ENCODE results near the gene TMED10.

The TMED10 gene

GRCh38 chr14:75095690-75096089, 80.7 kb downstream of the TMED10 start:
- no peak overlapping the region for H3K4me2 ChIP-seq (ENCODE audit: low read length)
- H3K36me3 ChIP-seq (ENCODE audit: insufficient read depth, low read length): peaks cover 54% of the 10 kb centered on the region
- no peaks in the 10 kb centered on the region for H3K9me3 ChIP-seq (replicated peaks; ENCODE audit: low read length)
- H3K4me3 ChIP-seq (ENCODE audit: low read length): no peak overlapping the region
- no peak overlapping the region for H3K9ac ChIP-seq (ENCODE audit: low read depth, low read length)
- H3K27me3 ChIP-seq (ENCODE audit: control insufficient read depth, insufficient read depth, low read length): no peaks in the 10 kb centered on the region
- H3K4me1 ChIP-seq (ENCODE audit: control insufficient read depth, insufficient read depth, low read length): no peaks in the 10 kb centered on the region

DNA sequence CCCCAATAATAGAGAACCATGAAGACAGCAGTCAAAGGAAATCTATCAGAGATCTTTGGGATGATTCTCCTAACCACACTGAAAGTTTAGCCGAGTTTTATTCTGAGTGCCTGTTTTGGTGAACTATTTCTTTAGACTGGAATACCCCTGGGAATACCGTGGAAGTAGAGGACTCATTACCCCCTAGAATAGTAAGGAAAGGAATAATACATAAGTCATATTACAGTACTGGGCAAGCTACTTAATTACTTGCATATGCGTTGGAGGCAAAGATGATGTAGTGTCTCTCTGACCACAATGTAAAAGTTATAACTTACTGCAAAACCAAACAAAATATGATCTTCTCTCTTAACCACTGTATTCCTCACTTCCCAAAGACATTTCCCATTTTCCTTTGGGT, 81.5 kb downstream of the TMED10 start:
- Histone ChIP-seq H3K27me3 (ENCODE audit: control insufficient read depth, insufficient read depth, low read length) (no peaks in the 10 kb centered on the region), H3K9ac (ENCODE audit: low read depth, low read length) (no peak overlapping the region), H3K9me3 (replicated peaks; ENCODE audit: low read length) (no peaks in the 10 kb centered on the region), H3K4me3 (ENCODE audit: low read length) (no peak overlapping the region), H3K4me1 (ENCODE audit: control insufficient read depth, insufficient read depth, low read length) (no peaks in the 10 kb centered on the region), H3K36me3 (ENCODE audit: insufficient read depth, low read length) (peaks cover 49% of the 10 kb centered on the region), H3K4me2 (ENCODE audit: low read length) (no peak overlapping the region)

GRCh38 chr14:75092698-75093097, 83.7 kb downstream of the TMED10 start:
- no peaks in the 10 kb centered on the region for H3K9me3 ChIP-seq (replicated peaks; ENCODE audit: low read length)
- no peak overlapping the region for H3K9ac ChIP-seq (ENCODE audit: low read depth, low read length)
- H3K36me3 ChIP-seq (ENCODE audit: insufficient read depth, low read length): peaks cover 46% of the 10 kb centered on the region
- no peak overlapping the region for H3K4me2 ChIP-seq (ENCODE audit: low read length)
- no peaks in the 10 kb centered on the region for H3K4me1 ChIP-seq (ENCODE audit: control insufficient read depth, insufficient read depth, low read length)
- H3K4me3 ChIP-seq (ENCODE audit: low read length): no peak overlapping the region
- H3K27me3 ChIP-seq (ENCODE audit: control insufficient read depth, insufficient read depth, low read length): no peaks in the 10 kb centered on the region

DNA sequence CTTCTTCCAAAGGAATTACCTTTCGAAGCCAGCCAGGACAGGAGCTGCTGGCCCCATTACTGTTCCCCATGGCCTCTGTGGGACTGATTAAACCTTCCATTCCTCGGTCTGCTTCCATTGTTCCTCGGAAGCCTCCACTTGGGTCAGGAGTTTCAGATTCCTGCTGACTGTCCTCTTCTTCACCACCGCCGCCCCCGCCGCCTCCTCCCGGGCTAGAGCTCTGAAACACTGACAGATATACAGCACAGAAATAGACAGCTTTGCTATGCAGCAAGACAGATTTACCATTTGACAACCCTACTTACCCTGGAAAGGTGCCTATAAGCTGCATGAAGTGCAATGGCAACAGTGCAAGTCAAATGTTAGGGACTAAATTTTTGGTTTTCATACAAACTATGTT, 85.2 kb downstream of the TMED10 start:
- Histone ChIP-seq H3K9me3 (replicated peaks; ENCODE audit: low read length) (no peaks in the 10 kb centered on the region), H3K36me3 (ENCODE audit: insufficient read depth, low read length) (peaks cover 49% of the 10 kb centered on the region), H3K4me1 (ENCODE audit: control insufficient read depth, insufficient read depth, low read length) (no peaks in the 10 kb centered on the region)

GRCh38 chr14:75090353-75090752, 86.1 kb downstream of the TMED10 start:
- no peak overlapping the region for H3K9ac ChIP-seq (ENCODE audit: low read depth, low read length)
- peaks cover 51% of the 10 kb centered on the region for H3K36me3 ChIP-seq (ENCODE audit: insufficient read depth, low read length)
- no peaks in the 10 kb centered on the region for H3K4me1 ChIP-seq (ENCODE audit: control insufficient read depth, insufficient read depth, low read length)
- H3K9me3 ChIP-seq (replicated peaks; ENCODE audit: low read length): no peaks in the 10 kb centered on the region
- H3K4me3 ChIP-seq (ENCODE audit: low read length): no peak overlapping the region
- no peak overlapping the region for H3K4me2 ChIP-seq (ENCODE audit: low read length)
- H3K27me3 ChIP-seq (ENCODE audit: control insufficient read depth, insufficient read depth, low read length): no peaks in the 10 kb centered on the region

More for the DNA sequence above, 85.2 kb downstream of the TMED10 start:
- H3K4me3 ChIP-seq (ENCODE audit: low read length): no peak overlapping the region
- H3K9ac ChIP-seq (ENCODE audit: low read depth, low read length): no peak overlapping the region
- no peaks in the 10 kb centered on the region for H3K27me3 ChIP-seq (ENCODE audit: control insufficient read depth, insufficient read depth, low read length)
- H3K4me2 ChIP-seq (ENCODE audit: low read length): no peak overlapping the region

DNA sequence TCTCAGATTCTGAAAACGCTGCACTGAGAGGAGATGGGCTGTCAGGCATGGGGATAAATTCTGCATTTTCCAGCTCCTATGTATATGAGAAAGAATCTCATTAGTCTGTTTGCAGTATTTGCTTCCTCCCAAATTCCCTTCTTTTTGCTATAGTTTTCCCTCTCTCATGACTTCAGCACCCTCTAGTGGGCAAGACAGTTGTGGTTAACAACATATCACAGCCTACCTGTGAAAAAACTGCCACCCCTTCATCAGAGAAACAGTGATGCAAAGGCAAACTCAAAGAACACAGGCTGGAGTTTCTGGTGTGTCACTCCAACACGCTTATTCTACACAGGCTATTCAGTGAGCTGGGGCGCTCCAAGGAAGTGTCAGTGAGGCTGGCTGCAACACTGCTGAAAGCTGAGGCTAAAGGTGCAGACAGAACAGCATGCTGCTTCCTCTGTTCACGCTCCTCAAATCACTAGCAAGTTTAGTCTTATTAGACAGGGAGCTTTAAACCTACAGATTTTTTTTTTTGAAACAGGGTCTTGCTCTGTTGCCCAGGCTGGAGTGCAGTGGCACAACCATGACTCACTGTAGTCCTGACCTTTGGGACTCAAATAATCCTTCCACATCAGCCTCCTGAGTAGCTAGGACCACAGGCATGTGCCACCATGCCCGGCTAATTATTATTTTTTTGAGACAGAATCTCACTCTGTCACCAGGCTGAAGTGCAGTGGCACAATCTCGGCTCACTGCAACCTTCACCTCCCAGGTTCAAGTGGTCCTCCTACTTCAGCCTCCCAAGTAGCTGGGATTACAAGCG, 87.6 kb downstream of the TMED10 start:
- no peak overlapping the region for H3K9ac ChIP-seq (ENCODE audit: low read depth, low read length)
- H3K36me3 ChIP-seq (ENCODE audit: insufficient read depth, low read length): peaks cover 52% of the 10 kb centered on the region
- no peaks in the 10 kb centered on the region for H3K9me3 ChIP-seq (replicated peaks; ENCODE audit: low read length)
- H3K27me3 ChIP-seq (ENCODE audit: control insufficient read depth, insufficient read depth, low read length): no peaks in the 10 kb centered on the region
- no peak overlapping the region for H3K4me2 ChIP-seq (ENCODE audit: low read length)
- no peaks in the 10 kb centered on the region for H3K4me1 ChIP-seq (ENCODE audit: control insufficient read depth, insufficient read depth, low read length)
- H3K4me3 ChIP-seq (ENCODE audit: low read length): no peak overlapping the region

DNA sequence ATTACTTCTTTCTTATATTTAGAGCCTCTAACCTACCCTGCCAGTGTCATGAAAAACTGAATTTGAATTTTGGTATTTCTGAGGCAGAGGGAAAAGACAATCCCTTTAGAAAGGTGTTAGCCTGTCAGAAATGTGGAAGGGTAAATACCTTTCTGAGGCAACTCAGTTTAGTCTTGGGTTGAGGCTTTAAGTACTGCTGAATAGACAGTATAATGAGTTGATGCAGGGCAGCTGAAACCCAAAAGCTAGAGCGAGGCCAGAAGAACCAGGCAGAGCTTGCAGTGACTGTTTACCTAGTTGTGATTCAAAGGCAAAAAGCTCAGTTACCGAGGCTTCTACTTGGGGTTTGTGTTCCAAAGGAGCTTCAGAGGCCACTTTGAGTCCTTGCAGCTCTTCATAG, 88.3 kb downstream of the TMED10 start:
- no peaks in the 10 kb centered on the region for H3K4me1 ChIP-seq (ENCODE audit: control insufficient read depth, insufficient read depth, low read length)
- H3K9ac ChIP-seq (ENCODE audit: low read depth, low read length): no peak overlapping the region
- H3K36me3 ChIP-seq (ENCODE audit: insufficient read depth, low read length): peaks cover 56% of the 10 kb centered on the region
- no peaks in the 10 kb centered on the region for H3K27me3 ChIP-seq (ENCODE audit: control insufficient read depth, insufficient read depth, low read length)
- no peak overlapping the region for H3K4me3 ChIP-seq (ENCODE audit: low read length)
- H3K9me3 ChIP-seq (replicated peaks; ENCODE audit: low read length): no peaks in the 10 kb centered on the region
- no peak overlapping the region for H3K4me2 ChIP-seq (ENCODE audit: low read length)

- Histone ChIP-seq H3K4me1 (ENCODE audit: control insufficient read depth, insufficient read depth, low read length) (no peaks in the 10 kb centered on the region), H3K4me3 (ENCODE audit: low read length) (no peak overlapping the region), H3K9ac (ENCODE audit: low read depth, low read length) (no peak overlapping the region), H3K36me3 (ENCODE audit: insufficient read depth, low read length) (peaks cover 61% of the 10 kb centered on the region), H3K27me3 (ENCODE audit: control insufficient read depth, insufficient read depth, low read length) (no peaks in the 10 kb centered on the region), H3K9me3 (replicated peaks; ENCODE audit: low read length) (no peaks in the 10 kb centered on the region), H3K4me2 (ENCODE audit: low read length) (no peak overlapping the region)
These were observed 91.9 kb downstream of the TMED10 start for GRCh38 chr14:75084513-75084912.

DNA sequence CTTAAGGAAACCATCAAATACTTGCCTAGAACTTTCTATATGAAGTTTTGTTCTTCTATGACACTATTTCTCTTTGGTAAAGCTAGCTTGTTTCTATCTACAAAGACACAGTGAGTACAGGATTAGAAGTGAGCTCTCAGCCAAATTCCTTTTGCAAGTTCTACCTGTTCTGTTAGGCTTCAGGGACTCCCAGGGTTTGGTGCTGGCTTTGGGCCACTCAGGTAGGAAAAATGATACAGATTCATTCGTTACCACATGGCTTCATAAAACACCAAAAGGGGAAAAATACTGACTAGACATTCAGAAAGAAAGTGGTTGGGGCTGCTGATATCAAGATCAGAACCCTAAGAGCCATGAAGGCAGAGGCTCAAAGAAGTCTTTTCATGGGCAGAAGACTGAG, 93.1 kb downstream of the TMED10 start:
- Histone ChIP-seq H3K4me2 (ENCODE audit: low read length) (no peak overlapping the region), H3K27me3 (ENCODE audit: control insufficient read depth, insufficient read depth, low read length) (no peaks in the 10 kb centered on the region), H3K9me3 (replicated peaks; ENCODE audit: low read length) (no peaks in the 10 kb centered on the region), H3K36me3 (ENCODE audit: insufficient read depth, low read length) (peaks cover 58% of the 10 kb centered on the region), H3K4me1 (ENCODE audit: control insufficient read depth, insufficient read depth, low read length) (no peaks in the 10 kb centered on the region), H3K4me3 (ENCODE audit: low read length) (no peak overlapping the region), H3K9ac (ENCODE audit: low read depth, low read length) (no peak overlapping the region)

GRCh38 chr14:75081660-75082229, 94.7 kb downstream of the TMED10 start:
- no peaks in the 10 kb centered on the region for H3K27me3 ChIP-seq (ENCODE audit: control insufficient read depth, insufficient read depth, low read length)
- H3K4me3 ChIP-seq (ENCODE audit: low read length): no peak overlapping the region
- H3K4me1 ChIP-seq (ENCODE audit: control insufficient read depth, insufficient read depth, low read length): no peaks in the 10 kb centered on the region
- no peak overlapping the region for H3K4me2 ChIP-seq (ENCODE audit: low read length)
- peaks cover 43% of the 10 kb centered on the region for H3K36me3 ChIP-seq (ENCODE audit: insufficient read depth, low read length)
- no peaks in the 10 kb centered on the region for H3K9me3 ChIP-seq (replicated peaks; ENCODE audit: low read length)
- H3K9ac ChIP-seq (ENCODE audit: low read depth, low read length): no peak overlapping the region

Data from skeletal muscle satellite cell (primary cell).